ENCODE data around the gene FMNL2. TPM values are rescaled to one million over a fixed set of nuclear protein-coding genes. Genes with fewer than 3 reads are reported as not detected.

Gene FMNL2
- total RNA-seq, 1 experiment from 2014 or later = 33.6 TPM

- Histone ChIP-seq H3K36me3 (ENCODE audit: control insufficient read depth, insufficient read depth, low read length) (peaks cover 11% of the 10 kb centered on the region), H3K4me3 (ENCODE audit: low read depth in 2 of 2, low read length in 2 of 2) (no peak overlapping the region)
- ATAC-seq = no peak
Observed at GRCh38 chr2:152627351-152627957, 292.5 kb downstream of the FMNL2 start.

GRCh38 chr2:152629202-152629601, 294.2 kb downstream of the FMNL2 start:
- no peak overlapping the region for H3K4me3 ChIP-seq (ENCODE audit: low read depth in 2 of 2, low read length in 2 of 2)
- ATAC-seq (no peak), DNase-seq (ENCODE audit: low read depth, low spot score) (no peak)
- no peak overlapping the region for H3K27ac ChIP-seq (ENCODE audit: low read length)
- in situ Hi-C loops (cut with HindIII; ENCODE audit: low pct_unique_long_range_greater_than_20kb, low sequenced_read_pairs) = no loop called here
- BruUV-seq (replicated peaks) = no TSS peak
- TF ChIP-seq REST (IDR thresholded peaks at IDR 0.05; ENCODE audit: insufficient read depth in 1 of 2, low read depth in 2 of 2, low read length in 1 of 2) (no peak), POLR2AphosphoS5 (IDR thresholded peaks at IDR 0.05; ENCODE audit: low read depth, low read length) (no peak), TCF7L2 (IDR thresholded peaks at IDR 0.05; ENCODE audit: low read depth, low read length) (no peak), SIN3A (IDR thresholded peaks at IDR 0.05; ENCODE audit: borderline replicate concordance, insufficient read depth, low read depth, low read length) (no peak), CTCF (IDR thresholded peaks at IDR 0.05) (no peak)
- CTCF ChIA-PET = no interaction called here
- no peaks in the 10 kb centered on the region for H3K4me1 ChIP-seq (ENCODE audit: control insufficient read depth, insufficient read depth, low read length)
- intact Hi-C loops (cut with micrococcal nuclease; ENCODE audit: unreplicated experiment) = no loop called here
- H3K36me3 ChIP-seq (ENCODE audit: control insufficient read depth, insufficient read depth, low read length) = peaks cover 11% of the 10 kb centered on the region
- no peaks in the 10 kb centered on the region for H3K27me3 ChIP-seq (ENCODE audit: control insufficient read depth, insufficient read depth, low read length)
- POLR2A ChIA-PET = no interaction called here
- no peaks in the 10 kb centered on the region for H3K9me3 ChIP-seq (ENCODE audit: control insufficient read depth, insufficient read depth, low read depth, low read length)

More at GRCh38 chr2:152627351-152627957, 292.5 kb downstream of the FMNL2 start:
- intact Hi-C loops (cut with micrococcal nuclease; ENCODE audit: unreplicated experiment) (no loop called here), in situ Hi-C loops (cut with HindIII; ENCODE audit: low pct_unique_long_range_greater_than_20kb, low sequenced_read_pairs) (no loop called here)
- no peak for DNase-seq (ENCODE audit: low read depth, low spot score)
- Histone ChIP-seq H3K4me1 (ENCODE audit: control insufficient read depth, insufficient read depth, low read length) (no peaks in the 10 kb centered on the region), H3K9me3 (ENCODE audit: control insufficient read depth, insufficient read depth, low read depth, low read length) (no peaks in the 10 kb centered on the region), H3K27ac (ENCODE audit: low read length) (no peak overlapping the region), H3K27me3 (ENCODE audit: control insufficient read depth, insufficient read depth, low read length) (no peaks in the 10 kb centered on the region)
- no TSS peak for BruUV-seq (replicated peaks)
- TF ChIP-seq CTCF (IDR thresholded peaks at IDR 0.05) = peak; percentile 57; the same call in 1 of the 2 replicates
- no peak for TF ChIP-seq TCF7L2 (IDR thresholded peaks at IDR 0.05; ENCODE audit: low read depth, low read length)
- CTCF ChIA-PET = no interaction called here
- POLR2A ChIA-PET = no interaction called here

Measured in Panc1 (cell line).